HG02943 (cell line): Measurements from ENCODE around the gene HOMEZ.

Experiments
- ATAC-seq: cut with Tn5 transposase; IDR thresholded peaks from one replicate; pipeline ENCODE4 v1.9.1; 2021; ENCODE audit warnings: mild to moderate bottlenecking, low read depth, moderate library complexity; ENCODE audit not compliant: unreplicated experiment

HOMEZ gene

DNA sequence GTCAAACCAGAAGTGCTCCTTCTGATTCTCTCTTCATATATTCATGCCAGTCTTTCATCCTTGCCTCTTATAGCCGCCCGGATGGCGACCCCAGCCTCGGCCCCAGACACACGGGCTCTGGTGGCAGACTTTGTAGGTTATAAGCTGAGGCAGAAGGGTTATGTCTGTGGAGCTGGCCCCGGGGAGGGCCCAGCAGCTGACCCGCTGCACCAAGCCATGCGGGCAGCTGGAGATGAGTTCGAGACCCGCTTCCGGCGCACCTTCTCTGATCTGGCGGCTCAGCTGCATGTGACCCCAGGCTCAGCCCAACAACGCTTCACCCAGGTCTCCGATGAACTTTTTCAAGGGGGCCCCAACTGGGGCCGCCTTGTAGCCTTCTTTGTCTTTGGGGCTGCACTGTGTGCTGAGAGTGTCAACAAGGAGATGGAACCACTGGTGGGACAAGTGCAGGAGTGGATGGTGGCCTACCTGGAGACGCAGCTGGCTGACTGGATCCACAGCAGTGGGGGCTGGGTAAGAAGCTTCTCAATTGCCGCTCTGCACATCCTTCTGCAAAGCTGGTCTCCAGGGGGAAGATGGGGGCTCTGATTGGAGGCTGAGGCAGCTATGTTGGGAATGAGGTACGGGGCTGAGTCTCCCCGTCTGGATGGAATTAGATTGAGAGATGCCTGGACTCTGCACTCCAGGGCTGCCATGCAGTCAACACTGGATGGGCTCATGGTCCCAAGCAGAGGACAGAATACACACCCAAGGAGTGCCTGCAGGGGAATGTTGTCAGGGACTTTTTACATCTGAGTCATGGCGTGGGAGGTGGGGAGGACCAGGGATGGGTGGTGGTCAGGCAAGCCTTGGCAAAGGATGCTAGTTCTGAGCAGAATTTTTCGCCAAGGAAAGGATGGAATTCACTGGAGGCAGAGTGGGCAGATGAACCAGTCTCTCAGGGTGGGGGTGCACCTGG, 22.0 kb upstream of the HOMEZ start:
- no peak for ATAC-seq

GRCh38 chr14:23307146-23307530, 21.2 kb upstream of the HOMEZ start:
- no peak for ATAC-seq

GRCh38 chr14:23306412-23307145, 20.6 kb upstream of the HOMEZ start, which contains the start of gene BCL2L2:
BCL2L2 (plus strand) TSS chr14:23306833; CDS start chr14:23307768, 935 bp downstream.
- ATAC-seq: no peak

- ATAC-seq: peak; percentile 30
These were observed 16.6 kb upstream of the HOMEZ start, which contains the start of gene PPP1R3E for GRCh38 chr14:23302290-23303225. PPP1R3E (minus strand) TSS chr14:23302859; CDS start chr14:23302576, 283 bp downstream.

DNA sequence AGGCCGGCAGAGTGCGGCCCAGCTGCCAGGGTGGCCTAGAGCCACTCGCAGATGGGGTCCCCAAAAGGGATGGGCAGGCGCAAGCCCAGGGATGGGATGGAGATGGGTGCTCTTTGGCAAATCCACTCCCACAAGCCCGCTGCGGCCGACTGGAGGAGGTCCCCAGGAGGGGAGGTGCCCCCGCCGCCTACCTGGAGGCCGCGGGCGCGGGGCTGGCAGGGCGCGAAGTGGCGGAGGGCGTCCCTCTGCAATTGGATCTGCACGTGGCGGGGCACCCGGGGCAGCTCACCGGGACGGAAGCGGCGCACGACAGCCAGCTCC, 16.0 kb upstream of the HOMEZ start:
- peak; percentile 14 for ATAC-seq

DNA sequence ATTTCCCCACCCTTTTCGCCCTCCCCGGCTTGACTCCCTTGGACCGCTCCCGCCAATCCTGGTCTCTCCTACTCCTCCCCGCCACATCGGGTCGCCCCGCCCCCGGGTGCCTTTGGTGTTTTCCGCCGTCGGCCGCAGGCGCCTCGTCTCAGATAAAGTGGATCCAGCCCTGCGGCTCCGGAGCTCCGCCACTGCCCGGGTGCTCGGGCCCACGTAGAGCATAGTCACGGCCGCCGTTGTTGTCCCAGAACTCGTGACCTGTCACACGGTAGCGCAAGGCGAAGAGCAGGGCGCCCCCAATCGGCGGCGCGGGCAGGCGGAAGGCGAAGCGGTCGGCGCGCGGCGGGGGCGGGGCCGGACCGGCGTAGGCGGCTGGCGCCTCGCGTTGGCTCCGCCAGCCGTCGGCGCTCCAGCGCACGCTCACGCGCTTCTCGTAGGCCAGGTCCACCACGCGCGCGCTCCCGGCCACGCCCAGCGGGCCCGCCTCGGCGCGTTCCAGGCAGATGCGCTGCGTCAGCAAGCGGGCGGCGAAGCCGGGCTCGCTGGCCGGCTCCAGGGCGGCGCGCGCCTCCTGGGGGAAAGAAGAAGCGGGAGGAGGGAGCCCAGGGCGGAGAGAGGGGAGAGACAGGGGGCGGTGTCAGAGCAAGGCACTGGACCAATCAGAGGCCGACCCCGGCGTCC, 15.5 kb upstream of the HOMEZ start:
- ATAC-seq: peak; percentile 73

GRCh38 chr14:23300687-23301223, 14.8 kb upstream of the HOMEZ start:
- ATAC-seq: no peak

- no peak for ATAC-seq
These were observed 14.2 kb upstream of the HOMEZ start for GRCh38 chr14:23299986-23300686.

GRCh38 chr14:23299211-23299957, 13.5 kb upstream of the HOMEZ start:
- ATAC-seq: no peak

- ATAC-seq: no peak
These were observed 11.8 kb upstream of the HOMEZ start for GRCh38 chr14:23297611-23298277.

DNA sequence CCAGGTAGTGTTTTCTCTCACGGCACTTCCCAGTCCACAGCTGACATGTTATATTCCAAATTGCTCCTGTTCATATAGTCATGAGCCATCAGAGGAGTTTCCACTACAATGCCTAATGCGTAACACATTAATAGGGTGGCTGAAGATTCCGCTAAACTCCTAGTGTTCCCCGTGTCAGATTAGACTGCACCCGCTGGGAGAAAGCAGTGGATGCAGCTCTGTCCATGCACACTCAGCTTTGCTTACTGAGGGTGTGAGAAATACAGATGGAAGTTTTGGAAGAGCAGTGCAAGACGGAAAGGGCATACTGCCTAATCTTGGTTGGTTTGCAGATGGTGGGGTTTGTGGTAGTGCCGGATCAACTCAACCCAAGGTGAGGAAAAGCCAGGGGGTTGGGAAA, 11.2 kb upstream of the HOMEZ start:
- no peak for ATAC-seq

DNA sequence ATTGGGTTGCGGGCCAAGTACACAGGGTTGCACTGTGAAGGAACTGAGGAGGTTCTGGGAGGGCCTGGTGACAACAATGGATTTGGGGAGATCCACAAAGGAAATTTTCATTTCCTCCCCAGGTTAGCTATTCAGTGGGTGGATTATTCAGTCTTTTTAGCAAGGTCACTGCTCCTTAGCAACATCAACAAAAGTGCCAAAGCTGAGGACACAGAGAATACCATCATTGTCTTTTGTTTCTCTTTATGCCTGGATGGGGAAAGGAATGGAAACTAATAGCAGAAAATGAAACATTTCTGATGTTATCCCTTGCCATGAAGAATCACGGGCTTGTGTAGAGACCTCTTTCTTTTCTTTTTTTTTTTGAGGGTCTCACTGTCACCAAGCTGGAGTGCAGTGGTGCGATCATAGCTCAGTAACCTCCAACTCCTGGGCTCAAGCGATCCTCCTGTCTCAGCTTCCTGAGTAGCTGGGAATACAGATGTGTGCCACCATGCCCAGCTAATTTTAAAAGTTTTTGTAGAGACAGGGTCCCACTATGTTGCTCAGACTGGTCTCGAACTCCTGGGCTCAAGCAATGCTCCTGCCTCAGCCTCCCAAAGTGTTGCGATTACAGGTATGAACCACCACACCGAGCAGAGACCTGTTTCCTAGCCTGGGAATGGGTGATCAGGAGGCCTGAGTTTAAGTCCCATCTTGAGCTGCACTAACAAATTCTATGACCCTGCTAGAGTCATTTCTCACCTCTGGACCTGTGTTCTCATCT, 10.3 kb upstream of the HOMEZ start:
- no peak for ATAC-seq

DNA sequence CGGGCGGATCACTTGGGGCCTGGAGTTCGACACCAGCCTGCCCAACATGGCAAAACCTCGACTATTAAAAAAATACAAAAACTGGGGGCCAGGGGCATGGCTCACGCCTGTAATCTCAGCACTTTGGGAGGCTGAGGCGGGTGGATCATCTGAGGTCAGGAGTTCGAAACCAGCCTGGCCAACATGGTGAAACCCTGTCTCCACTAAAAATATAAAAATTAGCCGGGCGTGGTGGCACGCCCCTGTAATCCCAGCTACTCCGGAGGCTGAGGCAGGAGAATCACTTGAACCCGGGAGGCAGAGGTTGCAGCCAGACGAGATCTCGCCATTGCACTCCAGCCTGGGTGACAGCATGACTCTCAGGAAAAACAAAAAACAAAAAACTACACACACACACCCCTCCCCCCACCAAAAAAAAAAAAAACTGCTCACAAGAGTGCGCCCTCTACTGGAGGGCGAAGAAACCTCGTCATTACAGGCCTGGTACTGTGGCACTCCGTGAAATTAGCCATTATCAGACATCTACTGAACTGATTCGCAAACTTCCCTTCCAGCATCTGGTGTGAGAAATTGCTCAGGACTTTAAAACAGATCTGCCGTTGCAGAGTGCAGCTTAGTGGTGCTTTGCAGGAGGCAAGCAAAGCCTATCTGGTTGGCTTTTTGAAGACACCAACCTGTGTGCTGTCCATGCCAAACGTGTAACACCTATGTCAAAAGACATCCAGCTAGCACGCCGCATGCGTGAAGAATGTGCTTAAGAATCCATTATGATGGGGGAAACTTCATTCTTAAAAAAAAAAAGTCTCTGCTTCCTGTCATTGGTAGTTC, 9.0 kb upstream of the HOMEZ start:
- no peak for ATAC-seq

GRCh38 chr14:23286902-23287479, 1.1 kb upstream of the HOMEZ start:
- no peak for ATAC-seq

DNA sequence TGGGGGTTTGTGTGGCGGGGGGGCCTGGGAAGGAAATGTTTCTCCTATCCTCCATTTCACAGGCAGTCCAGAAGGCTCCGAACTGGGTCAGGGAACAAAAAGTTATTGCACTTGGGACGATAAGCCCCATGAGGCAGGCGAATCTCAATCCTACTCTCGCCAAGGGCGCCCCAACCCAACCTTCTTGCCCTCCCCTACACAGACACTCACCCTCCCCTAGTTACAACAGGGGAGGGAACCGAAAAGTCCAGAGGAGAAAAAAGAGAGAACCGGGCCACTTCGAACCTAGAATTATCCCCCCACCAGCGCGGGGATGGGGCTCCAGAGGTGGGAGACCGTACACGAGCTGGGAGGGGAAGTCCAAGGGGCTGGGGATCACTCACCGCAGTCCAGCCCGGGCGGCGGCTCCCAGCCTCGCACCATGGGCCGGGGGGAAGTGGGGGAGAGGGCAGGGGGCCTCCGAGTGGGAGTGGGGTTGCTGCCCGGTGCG, 357 bp downstream of the HOMEZ start:
- peak; percentile 24 for ATAC-seq
